GM12892 (cell line): Measurements from ENCODE around the gene KHDRBS2.

Experiments used
- POLR2A ChIP-seq: IDR thresholded peaks from 2 replicates; pipeline ENCODE4 v1.6.1; 2011; ENCODE audit warnings: low read depth, low read length, control low read depth
- POLR2AphosphoS5 ChIP-seq: IDR thresholded peaks from 2 replicates; pipeline ENCODE4 v1.6.1; 2011; ENCODE audit warnings: low read depth, low read length, control low read depth

DNA sequence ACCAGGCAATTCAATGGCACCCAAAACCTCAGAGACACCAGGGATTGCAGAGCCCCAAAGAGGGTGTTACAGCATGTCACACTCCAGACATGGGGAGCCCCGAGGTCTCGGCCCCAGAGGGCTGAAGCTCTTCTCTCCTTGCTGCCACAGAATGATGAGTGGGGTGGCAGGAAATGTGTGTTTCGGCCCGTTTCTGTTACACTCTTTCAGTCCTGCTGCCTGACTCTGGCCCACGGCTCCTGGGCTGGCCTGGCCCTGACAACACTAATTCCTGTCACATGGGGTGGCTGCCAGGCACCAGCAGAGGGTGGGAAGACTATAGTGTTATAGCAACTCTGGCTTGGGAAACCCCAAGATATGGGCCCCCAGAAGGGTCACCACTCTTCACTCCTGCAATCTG, 183.6 kb downstream of the KHDRBS2 start:
- TF ChIP-seq POLR2AphosphoS5 (no peak), POLR2A (no peak)
